Peyer's patch (tissue), 4 donors: Measurements from ENCODE around the gene DNAH3. TPM values are rescaled to one million over a fixed set of nuclear protein-coding genes. Genes with fewer than 3 reads are reported as not detected.

Experiments used
- DNase-seq, 3 donors: peaks; one replicate each; pipeline ENCODE4 v3.0.0-alpha.2; 2017 to 2019
- H3K27ac ChIP-seq, 4 donors: fragments of 200-600 bp; sonication (generic); one replicate each; pipeline ENCODE4 v1.5.1; 2016 to 2019
- H3K27me3 ChIP-seq, 2 donors: fragments of 200-600 bp; sonication (generic); one replicate each; pipeline ENCODE4 v1.5.1; 2019
- H3K36me3 ChIP-seq, 3 donors: fragments of 200-600 bp; sonication (generic); one replicate each; pipeline ENCODE4 v1.5.1; 2016 to 2019
- H3K4me1 ChIP-seq, 4 donors: fragments of 200-600 bp; sonication (generic); one replicate each; pipeline ENCODE4 v1.5.1; 2016 to 2019
- H3K4me3 ChIP-seq, 4 donors: fragments of 200-600 bp; sonication (generic); 1 replicate in 3 of 4; 2 replicates in 1 of 4; pipeline ENCODE4 v1.5.1; 2016 to 2019; ENCODE audit warnings: mild to moderate bottlenecking in 1 of 4
- H3K9me3 ChIP-seq, 4 donors: fragments of 200-600 bp; sonication (generic); one replicate each; pipeline ENCODE4 v1.5.1; 2016 to 2019; ENCODE audit warnings: mild to moderate bottlenecking in 1 of 4
- CTCF ChIP-seq, 6 experiments: fragments of 450-650 bp in 4 of 6; fragments of 200-600 bp in 2 of 6; sonication (generic) in 1 of 6; IDR thresholded peaks; one replicate each; pipeline ENCODE4 v1.5.1; 2017 to 2019; ENCODE audit warnings: antibody characterized with exemption in 6 of 6, mild to moderate bottlenecking in 3 of 6, moderate library complexity in 1 of 6
- POLR2A ChIP-seq, 2 donors: fragments of 450-650 bp; IDR thresholded peaks; one replicate each; pipeline ENCODE4 v1.5.1; 2017; ENCODE audit warnings: antibody characterized with exemption in 2 of 2, mild to moderate bottlenecking in 2 of 2, moderate library complexity in 2 of 2
- total RNA-seq, 4 donors: library from RNA; depleted of rRNA; stranded (reverse); fragments of >200 nt; gene quantifications; one replicate each; pipeline ENCODE4 v1.1.0, GENCODE V29; 2016

Gene DNAH3
- total RNA-seq, 4 donors from 2014 or later: 2.1 to 6.7 (median 4.5) TPM

GRCh38 chr16:21076186-21076883 is 74.3 kb downstream of the DNAH3 start:
- peak overlapping the region in 2 of 4 donors; percentile 53 to 55 for H3K27ac ChIP-seq
- TF ChIP-seq POLR2A (IDR thresholded peaks at IDR 0.05): no peak
- TF ChIP-seq CTCF (IDR thresholded peaks at IDR 0.05): no peak
- DNase-seq: peak in 1 of 3 donors; percentile 53

GRCh38 chr16:21075252-21075651 is 75.4 kb downstream of the DNAH3 start:
- Histone ChIP-seq H3K9me3 (no peaks in the 10 kb centered on the region), H3K4me3 (no peak overlapping the region), H3K4me1 (peaks cover 0 to 7% (median 0%) of the 10 kb centered on the region in 4 donors), H3K27ac (no peak overlapping the region), H3K36me3 (no peaks in the 10 kb centered on the region), H3K27me3 (no peaks in the 10 kb centered on the region)
- DNase-seq: no peak
- no peak for TF ChIP-seq POLR2A (IDR thresholded peaks at IDR 0.05)
- no peak for TF ChIP-seq CTCF (IDR thresholded peaks at IDR 0.05)

More at GRCh38 chr16:21076186-21076883, 74.3 kb downstream of the DNAH3 start:
- no peak overlapping the region for H3K4me3 ChIP-seq
- H3K4me1 ChIP-seq: peaks cover 0 to 7% (median 0%) of the 10 kb centered on the region in 4 donors
- H3K9me3 ChIP-seq: no peaks in the 10 kb centered on the region
- H3K27me3 ChIP-seq: no peaks in the 10 kb centered on the region
- no peaks in the 10 kb centered on the region for H3K36me3 ChIP-seq

GRCh38 chr16:21072976-21073375 is 77.7 kb downstream of the DNAH3 start:
- H3K9me3 ChIP-seq: no peaks in the 10 kb centered on the region
- H3K27me3 ChIP-seq: no peaks in the 10 kb centered on the region
- TF ChIP-seq CTCF (IDR thresholded peaks at IDR 0.05) (no peak), POLR2A (IDR thresholded peaks at IDR 0.05) (no peak)
- no peak overlapping the region for H3K4me3 ChIP-seq
- no peak overlapping the region for H3K27ac ChIP-seq
- DNase-seq: no peak
- no peaks in the 10 kb centered on the region for H3K36me3 ChIP-seq
- peaks cover 0 to 7% (median 0%) of the 10 kb centered on the region in 4 donors for H3K4me1 ChIP-seq

- Histone ChIP-seq H3K4me3 (no peak overlapping the region), H3K27me3 (no peaks in the 10 kb centered on the region), H3K4me1 (peaks cover 0 to 5% (median 0%) of the 10 kb centered on the region in 4 donors), H3K9me3 (no peaks in the 10 kb centered on the region), H3K27ac (no peak overlapping the region), H3K36me3 (no peaks in the 10 kb centered on the region)
- DNase-seq: no peak
- TF ChIP-seq POLR2A (IDR thresholded peaks at IDR 0.05): no peak
- TF ChIP-seq CTCF (IDR thresholded peaks at IDR 0.05): no peak
Observed at GRCh38 chr16:21071741-21072140, 78.9 kb downstream of the DNAH3 start.

- Histone ChIP-seq H3K4me1 (no peaks in the 10 kb centered on the region), H3K9me3 (no peaks in the 10 kb centered on the region), H3K4me3 (no peak overlapping the region), H3K36me3 (no peaks in the 10 kb centered on the region), H3K27ac (no peak overlapping the region), H3K27me3 (no peaks in the 10 kb centered on the region)
- no peak for DNase-seq
- TF ChIP-seq CTCF (IDR thresholded peaks at IDR 0.05) (no peak), POLR2A (IDR thresholded peaks at IDR 0.05) (no peak)
Observed at GRCh38 chr16:21070564-21070963, 80.1 kb downstream of the DNAH3 start.
